Ishikawa (cell line): Measurements from ENCODE around the gene ARHGAP20.

Source experiments
- CREB1 ChIP-seq: IDR thresholded peaks from 2 replicates; pipeline ENCODE4 v1.6.1; 2012; ENCODE audit warnings: low read depth
- EGR1 ChIP-seq: IDR thresholded peaks from 2 replicates; pipeline ENCODE4 v1.6.1; 2012
- EP300 ChIP-seq: IDR thresholded peaks from 2 replicates; pipeline ENCODE4 v1.6.1; 2012; ENCODE audit warnings: borderline replicate concordance
- FOXM1 ChIP-seq: IDR thresholded peaks from 2 replicates; pipeline ENCODE4 v1.6.1; 2012; ENCODE audit warnings: low read depth, borderline replicate concordance
- MAX ChIP-seq: IDR thresholded peaks from 2 replicates; pipeline ENCODE4 v1.6.1; 2012
- NFIC ChIP-seq: IDR thresholded peaks from 2 replicates; pipeline ENCODE4 v1.6.1; 2012
- RAD21 ChIP-seq: IDR thresholded peaks from 2 replicates; pipeline ENCODE4 v1.6.1; 2012; ENCODE audit warnings: low read depth
- REST ChIP-seq: IDR thresholded peaks from 2 replicates; pipeline ENCODE4 v1.6.1; 2012; ENCODE audit warnings: low read depth, mild to moderate bottlenecking
- TAF1 ChIP-seq: IDR thresholded peaks from 2 replicates; pipeline ENCODE4 v1.6.1; 2012; ENCODE audit warnings: low read depth, mild to moderate bottlenecking
- TCF12 ChIP-seq: IDR thresholded peaks from 2 replicates; pipeline ENCODE4 v1.6.1; 2012; ENCODE audit warnings: low read depth
- TEAD4 ChIP-seq: IDR thresholded peaks from 2 replicates; pipeline ENCODE4 v1.6.1; 2012
- USF1 ChIP-seq: IDR thresholded peaks from 2 replicates; pipeline ENCODE4 v1.6.1; 2012
- YY1 ChIP-seq: IDR thresholded peaks from 2 replicates; pipeline ENCODE4 v1.6.1; 2012; ENCODE audit warnings: low read depth
- ZBTB7A ChIP-seq: IDR thresholded peaks from 2 replicates; pipeline ENCODE4 v1.6.1; 2012; ENCODE audit warnings: low read depth

- no peak for TF ChIP-seq NFIC
- TF ChIP-seq EGR1: no peak
- no peak for TF ChIP-seq RAD21
- no peak for TF ChIP-seq FOXM1
- TF ChIP-seq YY1: no peak
- TF ChIP-seq ZBTB7A: no peak
- TF ChIP-seq MAX: no peak
- no peak for TF ChIP-seq TCF12
- no peak for TF ChIP-seq REST
- no peak for TF ChIP-seq CREB1
- no peak for TF ChIP-seq USF1
- no peak for TF ChIP-seq TEAD4
- no peak for TF ChIP-seq EP300
- TF ChIP-seq TAF1: no peak
Observed at GRCh38 chr11:110527146-110527545, 185.1 kb downstream of the ARHGAP20 start.
